HUES48 (cell line): ENCODE results near the gene CLCN3.

Source experiments
- H3K27ac ChIP-seq: one replicate; pipeline ENCODE4 v1.7.0; 2013; ENCODE audit warnings: low read depth, low read length, inconsistent platforms
- H3K27me3 ChIP-seq: 2 replicates; pipeline ENCODE4 v1.6.1; 2013; ENCODE audit warnings: mild to moderate bottlenecking, low read length; ENCODE audit not compliant: control insufficient read depth, insufficient read depth
- H3K36me3 ChIP-seq: 2 replicates; pipeline ENCODE4 v1.6.1; 2013; ENCODE audit warnings: low read length; ENCODE audit not compliant: control insufficient read depth, insufficient read depth
- H3K4me1 ChIP-seq: 2 replicates; pipeline ENCODE4 v1.6.1; 2013; ENCODE audit warnings: mild to moderate bottlenecking, low read length; ENCODE audit not compliant: control insufficient read depth, insufficient read depth
- H3K4me3 ChIP-seq: 2 replicates; pipeline ENCODE4 v1.5.1; 2013; ENCODE audit warnings: mild to moderate bottlenecking, low read depth, low read length
- H3K9ac ChIP-seq: 2 replicates; pipeline ENCODE4 v1.6.1; 2013; ENCODE audit warnings: mild to moderate bottlenecking, low read depth, low read length, moderate library complexity
- H3K9me3 ChIP-seq: 2 replicates; pipeline ENCODE4 v1.6.1; 2013; ENCODE audit warnings: low read length; ENCODE audit not compliant: control insufficient read depth, insufficient read depth

The CLCN3 gene

GRCh38 chr4:169658196-169658595 lies 37.8 kb downstream of the CLCN3 start:
- Histone ChIP-seq H3K27me3 (no peaks in the 10 kb centered on the region), H3K9ac (no peak overlapping the region), H3K4me3 (no peak overlapping the region), H3K9me3 (no peaks in the 10 kb centered on the region), H3K36me3 (no peaks in the 10 kb centered on the region), H3K27ac (no peak overlapping the region), H3K4me1 (peaks cover 28% of the 10 kb centered on the region)

GRCh38 chr4:169658975-169659715 lies 38.8 kb downstream of the CLCN3 start:
- H3K4me3 ChIP-seq: peak overlapping the region; percentile 56
- H3K27ac ChIP-seq: peak overlapping the region; percentile 94
- no peaks in the 10 kb centered on the region for H3K27me3 ChIP-seq
- H3K4me1 ChIP-seq: peaks cover 28% of the 10 kb centered on the region
- no peak overlapping the region; the same call in 1 of the 2 replicates for H3K9ac ChIP-seq
- no peaks in the 10 kb centered on the region for H3K9me3 ChIP-seq
- no peaks in the 10 kb centered on the region for H3K36me3 ChIP-seq

GRCh38 chr4:169659716-169660670 lies 39.6 kb downstream of the CLCN3 start:
- H3K27ac ChIP-seq: peak overlapping the region; percentile 94
- H3K9ac ChIP-seq: peak overlapping the region; percentile 80
- peak overlapping the region; percentile 56 for H3K4me3 ChIP-seq
- peaks cover 28% of the 10 kb centered on the region for H3K4me1 ChIP-seq
- no peaks in the 10 kb centered on the region for H3K9me3 ChIP-seq
- H3K36me3 ChIP-seq: no peaks in the 10 kb centered on the region
- no peaks in the 10 kb centered on the region for H3K27me3 ChIP-seq

DNA sequence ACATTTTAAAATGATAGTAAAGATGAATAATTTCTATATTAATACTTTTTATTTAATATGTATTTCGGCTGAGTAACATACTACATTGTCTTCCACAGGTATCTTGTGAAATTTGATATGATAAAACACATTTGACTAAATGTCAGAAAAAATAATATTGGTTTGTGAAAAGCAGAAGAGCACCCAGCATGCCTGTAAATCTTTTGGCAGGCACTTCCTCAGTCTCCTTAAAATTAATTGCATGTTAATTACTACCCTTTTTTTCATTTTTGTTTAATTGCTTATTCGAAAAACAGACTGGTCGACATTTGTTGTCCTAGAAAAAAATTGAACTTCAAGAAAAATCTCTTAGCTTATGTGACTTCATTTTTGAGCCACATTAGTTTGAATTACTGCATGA lies 40.6 kb downstream of the CLCN3 start:
- peaks cover 28% of the 10 kb centered on the region for H3K4me1 ChIP-seq
- H3K9me3 ChIP-seq: no peaks in the 10 kb centered on the region
- H3K4me3 ChIP-seq: peak overlapping the region; percentile 56
- H3K36me3 ChIP-seq: no peaks in the 10 kb centered on the region
- H3K9ac ChIP-seq: peak overlapping the region; percentile 80
- no peaks in the 10 kb centered on the region for H3K27me3 ChIP-seq
- peak overlapping the region; percentile 94 for H3K27ac ChIP-seq

GRCh38 chr4:169661761-169662160 lies 41.4 kb downstream of the CLCN3 start:
- Histone ChIP-seq H3K27ac (peak overlapping the region; percentile 2), H3K27me3 (no peaks in the 10 kb centered on the region), H3K36me3 (no peaks in the 10 kb centered on the region), H3K4me3 (no peak overlapping the region), H3K9ac (no peak overlapping the region), H3K4me1 (peaks cover 28% of the 10 kb centered on the region), H3K9me3 (peaks cover 3% of the 10 kb centered on the region; the same call in 1 of the 2 replicates)

DNA sequence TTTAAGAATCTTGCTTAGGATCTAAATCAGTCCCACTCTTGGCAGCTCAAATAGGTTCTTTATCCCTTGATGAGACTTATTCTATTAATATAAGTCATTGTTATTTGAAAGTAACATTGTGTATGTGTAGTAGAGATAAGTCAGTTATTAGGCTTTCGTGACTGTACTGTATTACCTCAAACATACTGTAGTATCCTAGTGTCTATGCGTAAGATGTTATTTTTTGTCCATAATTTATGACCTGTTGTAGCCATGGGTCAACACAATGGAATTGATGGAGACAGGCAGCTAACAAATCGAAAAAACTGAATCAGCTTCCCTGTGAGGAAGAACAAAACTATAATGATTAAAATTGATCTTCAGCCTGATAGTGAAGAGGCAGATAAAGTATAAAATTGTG lies 41.8 kb downstream of the CLCN3 start:
- no peak overlapping the region for H3K9ac ChIP-seq
- H3K27ac ChIP-seq: no peak overlapping the region
- no peak overlapping the region for H3K4me3 ChIP-seq
- H3K4me1 ChIP-seq: peaks cover 28% of the 10 kb centered on the region
- no peaks in the 10 kb centered on the region for H3K27me3 ChIP-seq
- H3K9me3 ChIP-seq: peaks cover 4% of the 10 kb centered on the region; the same call in 1 of the 2 replicates
- no peaks in the 10 kb centered on the region for H3K36me3 ChIP-seq

DNA sequence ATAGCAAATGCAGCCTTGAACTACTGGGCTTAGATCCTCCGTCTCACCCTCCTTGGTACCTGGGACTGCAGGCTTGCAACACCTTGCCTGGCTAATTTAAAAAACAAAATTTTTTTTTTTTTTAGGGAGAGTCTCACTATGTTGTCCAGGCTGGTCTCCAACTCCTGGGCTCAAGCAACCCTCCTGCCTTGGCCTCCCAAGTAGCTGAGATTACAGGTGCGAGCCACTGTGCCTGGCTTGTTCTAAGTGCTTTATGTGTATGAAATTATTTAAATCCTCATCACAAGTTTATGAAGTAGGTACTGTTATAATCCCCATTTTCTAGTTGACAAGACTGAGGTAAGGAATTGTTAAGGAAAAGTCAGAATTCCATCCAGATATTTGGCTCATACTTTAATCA lies 43.0 kb downstream of the CLCN3 start:
- Histone ChIP-seq H3K4me1 (peaks cover 23% of the 10 kb centered on the region), H3K4me3 (no peak overlapping the region), H3K27ac (no peak overlapping the region), H3K27me3 (no peaks in the 10 kb centered on the region), H3K9me3 (peaks cover 4% of the 10 kb centered on the region; the same call in 1 of the 2 replicates), H3K36me3 (no peaks in the 10 kb centered on the region), H3K9ac (no peak overlapping the region)

GRCh38 chr4:169663831-169664230 lies 43.5 kb downstream of the CLCN3 start:
- H3K9ac ChIP-seq: no peak overlapping the region
- H3K27me3 ChIP-seq: no peaks in the 10 kb centered on the region
- no peaks in the 10 kb centered on the region for H3K36me3 ChIP-seq
- peaks cover 21% of the 10 kb centered on the region for H3K4me1 ChIP-seq
- no peak overlapping the region for H3K4me3 ChIP-seq
- no peak overlapping the region for H3K27ac ChIP-seq
- peaks cover 4% of the 10 kb centered on the region; the same call in 1 of the 2 replicates for H3K9me3 ChIP-seq

DNA sequence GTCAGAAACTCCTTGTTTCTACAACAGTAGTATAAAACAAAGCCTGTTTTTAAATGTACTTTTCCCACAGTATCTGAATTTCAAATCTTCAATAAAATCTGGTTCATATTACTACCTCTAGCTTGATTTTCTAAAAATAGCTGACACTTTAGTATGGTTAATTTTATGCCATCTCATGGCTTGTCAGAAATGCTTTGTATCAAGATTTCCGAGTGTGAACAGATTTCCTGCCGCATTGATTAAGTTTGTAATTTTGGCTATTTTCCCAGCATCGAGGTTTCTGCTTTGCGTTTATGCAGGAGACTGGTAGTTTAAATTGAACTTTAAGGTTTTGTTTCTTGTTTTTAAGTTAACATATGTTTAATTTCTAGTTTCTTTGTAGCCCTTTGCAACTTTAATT lies 44.2 kb downstream of the CLCN3 start:
- Histone ChIP-seq H3K9ac (no peak overlapping the region), H3K4me3 (no peak overlapping the region), H3K27ac (no peak overlapping the region), H3K9me3 (peaks cover 4% of the 10 kb centered on the region; the same call in 1 of the 2 replicates), H3K27me3 (no peaks in the 10 kb centered on the region), H3K36me3 (no peaks in the 10 kb centered on the region), H3K4me1 (peaks cover 13% of the 10 kb centered on the region)

GRCh38 chr4:169665046-169665737 lies 44.8 kb downstream of the CLCN3 start:
- H3K4me3 ChIP-seq: no peak overlapping the region
- H3K9ac ChIP-seq: no peak overlapping the region
- H3K9me3 ChIP-seq: peaks cover 4% of the 10 kb centered on the region; the same call in 1 of the 2 replicates
- no peaks in the 10 kb centered on the region for H3K27me3 ChIP-seq
- peaks cover 10% of the 10 kb centered on the region for H3K4me1 ChIP-seq
- no peaks in the 10 kb centered on the region for H3K36me3 ChIP-seq
- no peak overlapping the region for H3K27ac ChIP-seq
